ENCODE measurements around the gene UNC13A. TPM values are rescaled to one million over a fixed set of nuclear protein-coding genes. Genes with fewer than 3 reads are reported as not detected.
"Not testable (repeated sequence)": the region's sequence is repeated elsewhere in the genome, so short reads cannot be mapped to it uniquely, and the experiment has no call there.

The UNC13A gene
- polyA plus RNA-seq, 1 donor, result 0.10 TPM

- DNase-seq, result no peak
These were observed 86.5 kb downstream of the UNC13A start for GRCh38 chr19:17601683-17602082.

- no peak for DNase-seq
These were observed 88.4 kb downstream of the UNC13A start for GRCh38 chr19:17599780-17600179.

GRCh38 chr19:17598953-17599352 lies 89.2 kb downstream of the UNC13A start:
- DNase-seq, result no peak

GRCh38 chr19:17598063-17598462 lies 90.1 kb downstream of the UNC13A start:
- not testable (repeated sequence) for DNase-seq

GRCh38 chr19:17594296-17594695 lies 93.9 kb downstream of the UNC13A start:
- not testable (repeated sequence) for DNase-seq

GRCh38 chr19:17590866-17591265 lies 97.3 kb downstream of the UNC13A start:
- DNase-seq, result no peak

GRCh38 chr19:17585395-17585794 lies 102.8 kb downstream of the UNC13A start:
- not testable (repeated sequence) for DNase-seq

- no peak for DNase-seq
These were observed 104.0 kb downstream of the UNC13A start for GRCh38 chr19:17584132-17584531.

GRCh38 chr19:17582613-17583012 lies 105.5 kb downstream of the UNC13A start:
- no peak for DNase-seq

- DNase-seq, result no peak
These were observed 106.8 kb downstream of the UNC13A start for GRCh38 chr19:17581211-17581874.

- DNase-seq, result no peak
These were observed 107.5 kb downstream of the UNC13A start for GRCh38 chr19:17580470-17581144.

GRCh38 chr19:17579661-17580244 lies 108.4 kb downstream of the UNC13A start:
- DNase-seq, result peak; percentile 54

GRCh38 chr19:17577457-17578097 lies 110.6 kb downstream of the UNC13A start:
- DNase-seq, result no peak

GRCh38 chr19:17576758-17577456 lies 111.2 kb downstream of the UNC13A start:
- no peak for DNase-seq

GRCh38 chr19:17575871-17576757 lies 112.0 kb downstream of the UNC13A start:
- DNase-seq, result no peak

GRCh38 chr19:17572638-17573037 lies 115.5 kb downstream of the UNC13A start:
- DNase-seq, result no peak

GRCh38 chr19:17570791-17571190 lies 117.4 kb downstream of the UNC13A start:
- no peak for DNase-seq

- not testable (repeated sequence) for DNase-seq
These were observed 117.9 kb downstream of the UNC13A start for GRCh38 chr19:17570291-17570690.

GRCh38 chr19:17567940-17568339 lies 120.2 kb downstream of the UNC13A start:
- DNase-seq, result no peak

- no peak for DNase-seq
These were observed 122.5 kb downstream of the UNC13A start for GRCh38 chr19:17565611-17566010.

- DNase-seq, result no peak
These were observed 123.4 kb downstream of the UNC13A start for GRCh38 chr19:17564781-17565180.

- no peak for DNase-seq
These were observed 125.6 kb downstream of the UNC13A start for GRCh38 chr19:17562561-17562960.

Measured in hindlimb muscle (tissue), 1 donor.